Stimulated activated CD4-positive, alpha-beta T cell treated with anti-CD3 and anti-CD28 coated beads, TNF-alpha, amount 100 ng/mL, for 24 hours (primary cell): ENCODE measurements around the gene CNFN.

Experiments
- DNase-seq, 3 experiments: peaks; one replicate each; pipeline ENCODE4 v3.0.0-alpha.2; 2020; ENCODE audit warnings: low read depth in 3 of 3

CNFN gene

DNA sequence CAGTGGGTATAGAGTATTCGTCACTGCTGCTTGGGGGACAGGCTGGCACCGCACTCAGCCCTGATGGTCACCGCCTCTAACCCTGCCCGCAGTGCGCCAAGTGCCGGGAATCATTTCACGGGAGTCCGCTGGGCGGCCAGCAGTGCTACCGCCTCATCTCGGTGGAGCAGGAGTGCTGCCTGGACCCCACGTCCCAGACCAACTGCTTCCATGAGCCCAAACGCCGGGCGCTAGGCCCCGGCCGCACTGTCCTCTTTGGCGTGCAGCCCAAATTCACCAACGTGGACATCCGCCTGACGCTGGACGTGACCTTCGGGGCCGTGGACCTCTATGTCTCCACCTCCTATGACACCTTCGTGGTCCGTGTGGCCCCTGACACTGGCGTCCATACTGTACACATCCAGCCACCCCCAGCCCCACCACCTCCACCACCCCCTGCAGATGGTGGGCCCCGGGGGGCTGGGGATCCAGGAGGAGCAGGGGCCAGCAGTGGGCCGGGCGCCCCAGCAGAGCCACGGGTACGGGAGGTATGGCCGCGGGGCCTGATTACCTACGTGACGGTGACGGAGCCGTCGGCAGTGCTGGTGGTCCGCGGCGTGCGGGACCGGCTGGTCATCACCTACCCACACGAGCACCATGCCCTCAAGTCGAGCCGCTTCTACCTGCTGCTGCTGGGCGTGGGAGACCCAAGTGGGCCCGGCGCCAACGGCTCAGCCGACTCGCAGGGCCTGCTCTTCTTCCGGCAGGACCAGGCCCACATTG, 14.5 kb downstream of the CNFN start:
- no peak for DNase-seq

DNA sequence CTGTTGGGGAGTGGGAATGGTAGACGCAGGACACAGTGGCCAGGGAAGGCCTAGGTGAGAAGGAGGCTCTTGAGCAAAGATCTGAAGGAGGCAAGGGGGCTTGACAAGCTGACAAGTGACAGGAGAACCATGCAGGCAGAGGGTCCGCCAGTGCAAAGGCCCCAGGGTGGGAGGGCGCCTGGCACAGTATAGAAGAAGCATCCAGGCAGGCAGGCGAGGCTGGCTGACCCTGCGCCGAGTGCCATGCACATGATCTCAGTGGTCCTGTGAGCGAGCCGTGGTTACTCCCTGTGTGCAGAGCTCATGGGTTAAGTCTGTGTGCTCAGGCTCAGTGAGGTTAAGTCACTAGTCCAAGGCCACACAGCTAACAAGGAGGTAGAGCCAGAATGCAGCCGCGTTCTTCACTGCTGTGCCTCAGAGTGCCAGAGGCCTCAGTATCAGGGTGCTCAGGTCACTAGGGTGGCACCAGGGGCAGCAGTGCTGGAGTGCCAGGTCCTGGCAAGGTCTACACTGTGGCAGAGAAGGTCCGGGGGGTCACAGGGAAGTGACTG, 15.2 kb downstream of the CNFN start:
- DNase-seq, result no peak

DNA sequence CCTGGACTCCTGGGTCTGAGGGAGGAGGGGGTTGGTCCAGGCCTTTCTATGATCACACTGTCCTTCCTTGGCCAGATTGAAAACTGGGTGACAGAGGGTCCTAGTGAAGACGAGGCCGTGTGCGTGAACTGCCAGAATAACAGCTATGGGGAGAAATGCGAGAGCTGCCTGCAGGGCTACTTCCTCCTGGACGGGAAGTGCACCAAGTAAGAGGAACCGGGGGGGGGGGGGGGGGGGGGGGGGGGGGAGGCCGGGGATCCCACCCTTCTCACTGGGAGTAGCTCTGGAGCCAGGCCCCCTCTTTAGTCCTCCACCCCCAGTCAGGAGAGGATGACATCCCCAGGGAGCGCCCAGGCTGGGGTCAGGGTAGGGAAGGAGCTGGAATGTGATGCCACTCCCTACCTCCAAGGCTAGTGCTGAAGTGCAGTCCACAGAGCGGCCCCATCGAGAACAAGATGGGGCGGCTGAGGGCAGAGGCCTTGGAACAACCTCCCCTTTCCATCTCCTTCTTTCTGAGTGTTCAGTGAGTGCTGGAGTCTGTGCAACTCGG, 19.4 kb downstream of the CNFN start:
- DNase-seq, result no peak

DNA sequence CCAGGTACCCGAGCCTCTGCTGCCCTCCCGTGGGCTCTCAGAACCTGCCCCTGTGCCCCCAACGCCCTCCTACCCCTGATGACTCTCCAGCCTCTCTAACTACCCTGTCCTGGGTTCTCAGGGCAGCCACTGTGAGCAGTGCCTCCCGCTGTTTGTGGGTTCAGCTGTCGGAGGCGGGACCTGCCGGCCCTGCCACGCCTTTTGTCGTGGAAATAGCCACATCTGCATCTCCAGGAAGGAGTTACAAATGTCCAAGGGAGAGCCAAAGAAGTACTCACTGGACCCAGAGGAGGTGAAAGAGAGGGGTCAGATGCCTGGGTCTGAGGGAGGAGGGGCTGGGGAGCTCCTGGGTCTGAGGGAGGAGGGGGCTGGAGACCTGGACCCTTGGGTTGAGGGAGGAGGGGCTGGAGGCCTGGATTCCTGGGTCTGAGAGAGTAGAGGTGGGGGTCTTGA, 20.0 kb downstream of the CNFN start:
- no peak for DNase-seq

DNA sequence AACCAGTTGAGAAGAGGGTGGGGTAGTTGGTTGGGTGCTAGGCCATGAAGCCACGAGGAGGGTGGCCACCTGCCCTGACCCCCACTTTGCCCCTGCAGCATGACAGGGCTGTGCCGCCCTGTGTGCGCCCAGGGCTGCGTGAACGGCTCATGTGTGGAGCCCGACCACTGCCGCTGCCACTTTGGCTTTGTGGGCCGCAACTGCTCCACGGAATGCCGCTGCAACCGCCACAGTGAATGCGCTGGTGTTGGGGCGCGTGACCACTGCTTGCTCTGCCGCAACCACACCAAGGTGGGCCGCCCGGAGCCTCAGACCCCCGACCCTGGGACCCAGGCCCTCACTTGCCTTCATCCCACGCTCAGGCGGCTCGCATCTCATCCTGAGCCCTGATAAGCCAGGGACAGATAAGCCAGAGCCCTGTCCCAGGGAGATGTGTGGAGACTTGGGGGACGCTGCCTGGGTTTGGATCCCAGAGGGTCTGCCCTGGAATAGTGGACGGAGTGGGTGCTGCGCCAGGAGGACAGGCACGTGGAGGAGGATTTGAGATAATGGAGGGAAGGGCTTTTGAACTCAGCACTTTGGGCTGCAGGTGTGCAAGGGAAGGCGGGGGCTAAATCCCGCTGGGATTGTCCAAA, 20.5 kb downstream of the CNFN start:
- DNase-seq, result no peak

DNA sequence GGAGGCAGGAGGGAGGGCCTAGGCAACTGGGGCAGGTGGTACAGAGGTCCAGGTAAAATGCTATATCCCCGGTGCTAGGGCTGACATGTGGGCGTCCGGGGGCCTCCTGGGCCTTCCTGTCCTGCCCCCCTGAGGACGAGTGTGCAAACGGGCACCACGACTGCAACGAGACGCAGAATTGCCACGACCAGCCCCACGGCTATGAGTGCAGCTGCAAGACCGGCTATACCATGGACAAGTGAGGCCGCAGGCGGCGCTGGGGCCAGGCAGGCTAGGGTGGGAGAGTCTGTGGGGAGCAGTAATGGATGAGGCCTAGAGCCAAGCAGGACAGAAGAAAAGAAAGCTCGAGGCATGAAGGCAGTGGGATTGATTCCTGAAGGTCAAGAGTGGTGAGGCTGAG, 21.3 kb downstream of the CNFN start:
- no peak for DNase-seq

DNA sequence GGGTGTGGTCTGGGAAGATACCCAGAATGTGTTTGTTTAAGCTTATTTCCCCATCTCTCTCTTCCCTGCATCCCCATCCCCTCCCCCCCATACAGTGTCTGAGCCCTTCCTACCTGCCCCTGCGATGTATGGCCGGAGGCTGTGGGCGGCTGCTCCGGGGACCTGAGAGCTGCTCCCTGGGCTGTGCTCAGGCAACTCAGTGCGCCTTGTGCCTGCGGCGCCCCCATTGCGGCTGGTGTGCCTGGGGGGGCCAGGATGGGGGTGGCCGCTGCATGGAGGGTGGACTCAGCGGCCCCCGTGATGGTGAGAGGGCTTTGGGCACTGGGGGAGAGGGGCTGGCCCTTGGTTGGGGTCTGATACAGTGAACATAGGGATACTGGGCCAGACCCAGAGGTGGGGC, 21.7 kb downstream of the CNFN start:
- no peak for DNase-seq

DNA sequence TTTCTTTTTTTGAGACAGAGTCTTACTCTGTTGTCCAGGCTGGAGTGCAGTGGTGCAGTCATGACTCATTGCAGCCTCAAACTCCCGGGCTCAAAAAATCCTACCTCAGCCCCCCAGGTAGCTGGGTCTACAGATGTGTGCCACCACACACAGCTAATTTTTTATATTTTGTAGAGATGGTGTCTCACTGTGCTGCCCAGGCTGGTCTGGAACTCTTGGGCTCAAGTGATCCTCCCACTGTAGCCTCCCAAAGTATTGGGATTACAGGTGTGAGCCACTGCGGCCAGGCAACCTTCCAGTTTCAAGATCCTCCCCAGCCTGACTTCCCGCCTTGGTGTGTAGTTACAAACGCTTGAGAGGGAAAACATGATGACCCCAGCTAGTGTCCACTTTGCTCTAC, 22.2 kb downstream of the CNFN start:
- DNase-seq, result no peak

DNA sequence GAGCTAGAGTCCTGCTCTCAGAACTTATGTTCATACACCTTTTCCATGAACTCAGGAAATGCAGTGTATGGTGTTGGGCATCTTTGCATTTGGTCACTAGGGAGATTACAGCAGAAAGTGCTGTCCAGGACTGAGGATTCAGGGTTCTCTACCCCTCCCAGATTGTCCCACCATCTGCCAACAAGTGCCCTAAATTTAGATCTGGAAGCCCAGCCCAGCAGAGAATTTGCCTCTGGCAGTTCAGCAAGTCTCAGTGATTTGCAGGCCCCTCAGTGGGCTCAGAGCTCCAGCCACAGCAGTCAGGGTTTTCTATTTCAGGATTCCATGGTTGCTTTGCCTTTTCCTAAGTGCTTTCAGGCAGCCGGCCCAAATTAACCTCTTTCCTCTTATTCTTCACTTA, 23.4 kb downstream of the CNFN start:
- DNase-seq, result no peak

DNA sequence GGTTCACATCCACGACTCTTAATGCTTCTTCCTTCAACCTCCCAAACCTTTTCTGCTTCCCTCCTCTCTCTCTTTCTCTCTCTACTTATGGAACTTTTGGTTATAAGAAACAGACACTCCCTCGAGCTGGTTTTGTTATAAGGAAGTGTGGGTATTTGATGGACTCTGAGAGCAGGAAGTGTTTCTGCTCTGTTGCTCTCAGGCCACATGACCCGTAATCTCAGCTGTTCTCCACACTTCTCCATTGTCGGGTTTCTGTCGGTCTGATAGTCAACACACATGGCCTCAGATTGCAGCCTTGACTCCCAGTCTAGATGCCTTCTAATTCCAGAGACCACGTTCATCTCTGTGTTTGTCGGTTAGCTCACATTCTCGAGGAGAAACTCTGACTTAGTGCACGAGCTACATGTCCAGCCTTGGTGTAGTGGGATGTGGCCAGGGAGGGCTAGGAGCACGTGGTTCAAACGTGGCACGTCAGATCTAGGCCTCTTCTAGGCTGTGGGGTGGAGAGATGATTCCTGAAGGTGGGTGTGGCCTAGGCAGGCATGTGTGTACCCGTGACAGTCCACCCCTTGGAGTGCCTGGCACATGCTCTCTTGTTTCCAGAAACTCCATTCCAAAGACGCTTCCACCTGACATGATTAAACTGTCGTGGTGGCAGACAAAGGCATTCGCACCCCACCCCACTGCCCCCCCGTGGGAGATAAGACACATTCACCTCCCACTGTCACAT, 26.3 kb downstream of the CNFN start:
- no peak for DNase-seq

DNA sequence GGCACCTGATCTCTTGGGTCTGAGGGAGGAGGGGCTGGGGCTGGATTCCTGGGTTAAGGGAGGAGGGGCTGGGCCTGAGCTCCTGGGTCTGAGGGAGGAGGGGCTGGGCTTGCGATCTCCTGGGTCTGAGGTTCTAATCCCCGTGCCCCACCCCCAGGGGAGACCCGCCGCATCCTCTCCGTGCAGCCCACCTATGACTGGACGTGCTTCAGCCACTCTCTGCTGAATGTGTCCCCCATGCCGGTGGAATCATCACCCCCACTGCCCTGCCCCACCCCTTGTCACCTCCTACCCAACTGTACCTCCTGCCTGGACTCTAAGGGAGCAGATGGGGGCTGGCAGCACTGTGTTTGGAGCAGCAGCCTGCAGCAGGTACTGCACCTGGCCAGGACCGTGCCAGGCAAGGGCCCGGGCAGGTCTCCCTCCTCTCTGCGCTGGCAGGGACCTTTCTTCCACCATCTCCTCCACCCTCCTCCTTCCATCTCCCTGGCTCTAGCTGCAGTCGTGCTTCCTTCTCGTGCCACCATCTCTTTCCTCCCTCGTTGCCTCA, 27.1 kb downstream of the CNFN start:
- DNase-seq, result no peak

DNA sequence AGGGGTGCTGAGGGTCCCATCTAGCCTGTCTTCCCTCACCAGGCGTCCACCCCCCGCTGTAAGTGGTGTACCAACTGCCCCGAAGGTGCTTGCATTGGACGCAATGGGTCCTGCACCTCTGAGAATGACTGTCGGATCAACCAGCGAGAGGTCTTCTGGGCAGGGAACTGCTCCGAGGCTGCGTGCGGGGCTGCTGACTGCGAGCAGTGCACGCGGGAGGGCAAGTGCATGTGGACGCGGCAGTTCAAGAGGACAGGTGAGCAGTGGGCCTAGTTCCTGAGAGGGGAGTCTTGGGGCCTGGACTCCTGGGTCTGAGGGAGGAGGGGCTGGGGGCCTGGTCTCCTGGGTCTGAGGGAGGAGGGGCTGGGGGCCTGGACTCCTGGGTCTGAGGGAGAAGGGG, 27.8 kb downstream of the CNFN start:
- DNase-seq, result no peak

DNA sequence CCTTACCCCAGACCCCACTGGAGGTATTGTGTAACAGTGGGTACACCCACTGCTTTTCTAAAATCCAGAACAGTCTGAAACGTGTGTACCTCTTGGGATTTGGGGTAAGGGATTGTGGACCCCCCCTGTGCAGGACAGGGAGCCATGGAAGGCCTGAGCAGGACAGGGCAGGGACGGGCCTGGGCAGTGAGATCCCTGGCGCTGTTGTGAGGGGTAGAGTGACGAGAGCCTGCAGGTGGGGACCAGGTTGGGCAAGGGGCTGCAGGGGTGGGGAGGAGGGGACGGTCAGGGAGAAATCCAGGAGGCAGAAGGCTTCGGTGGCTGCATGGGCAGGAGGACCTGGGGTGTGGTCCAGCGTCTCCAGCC, 28.6 kb downstream of the CNFN start:
- DNase-seq, result no peak

DNA sequence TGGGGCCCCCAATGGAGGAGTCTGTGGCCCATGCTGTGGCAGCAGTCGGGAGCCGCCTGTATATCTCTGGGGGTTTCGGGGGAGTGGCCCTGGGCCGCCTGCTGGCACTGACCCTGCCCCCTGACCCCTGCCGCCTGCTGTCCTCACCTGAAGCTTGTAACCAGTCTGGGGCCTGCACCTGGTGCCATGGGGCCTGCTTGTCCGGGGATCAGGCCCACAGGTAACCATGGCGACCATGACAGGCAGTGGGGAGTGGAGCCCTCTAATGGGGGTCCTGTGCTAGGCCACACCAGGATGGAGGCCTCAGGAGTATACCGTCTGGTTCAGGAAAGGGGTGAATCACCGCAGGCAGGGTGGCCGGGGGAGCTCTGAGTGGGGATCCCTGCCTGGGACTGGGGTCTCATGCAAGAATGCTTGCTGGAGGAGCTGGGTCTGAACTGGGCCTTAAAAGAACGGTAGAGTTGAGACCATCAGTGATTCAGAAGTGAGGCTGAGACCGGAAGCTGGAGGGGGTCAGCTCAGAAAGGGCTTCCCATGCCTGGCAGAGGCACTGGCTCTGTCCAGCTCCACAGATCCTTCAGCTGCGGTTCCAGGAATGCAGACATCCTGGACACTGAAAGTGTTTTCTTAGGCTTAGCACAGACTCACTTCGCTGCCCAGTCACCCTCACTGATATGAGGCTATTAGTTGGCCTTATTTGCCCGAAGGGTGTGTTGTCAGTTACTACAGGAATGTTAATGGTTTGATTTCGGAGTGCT, 29.1 kb downstream of the CNFN start:
- no peak for DNase-seq

DNA sequence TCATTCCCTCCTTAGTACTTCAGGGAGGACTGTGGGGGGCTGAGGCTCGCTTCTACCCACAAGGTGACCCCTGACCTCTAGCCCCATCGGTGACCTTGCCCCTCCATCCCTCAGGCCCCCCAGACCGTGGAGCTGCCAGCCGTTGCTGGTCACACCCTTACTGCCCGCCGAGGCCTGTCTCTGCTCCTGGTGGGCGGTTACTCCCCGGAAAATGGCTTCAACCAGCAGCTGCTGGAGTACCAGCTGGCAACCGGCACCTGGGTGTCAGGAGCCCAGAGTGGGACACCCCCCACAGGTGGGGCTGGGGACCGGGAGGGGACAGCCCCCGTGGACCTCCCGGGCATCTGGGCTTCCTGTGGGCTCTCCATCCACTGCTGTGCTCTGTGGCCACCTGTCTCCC, 32.8 kb downstream of the CNFN start:
- DNase-seq, result no peak

DNA sequence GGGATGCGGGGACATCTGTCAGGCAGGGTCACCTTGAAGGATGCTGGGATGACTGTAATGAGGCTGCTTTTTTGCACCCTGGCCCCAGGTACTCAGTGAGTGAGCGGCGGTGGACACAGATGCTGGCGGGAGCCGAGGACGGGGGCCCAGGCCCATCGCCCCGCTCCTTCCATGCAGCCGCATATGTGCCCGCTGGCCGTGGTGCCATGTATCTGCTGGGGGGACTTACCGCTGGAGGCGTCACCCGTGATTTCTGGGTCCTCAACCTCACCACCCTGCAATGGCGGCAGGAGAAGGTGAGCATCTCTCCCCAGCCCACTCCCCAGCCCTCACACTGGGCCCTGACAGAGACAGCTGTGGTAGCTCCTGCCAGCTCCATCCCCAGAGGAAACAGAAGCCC, 33.4 kb downstream of the CNFN start:
- no peak for DNase-seq

DNA sequence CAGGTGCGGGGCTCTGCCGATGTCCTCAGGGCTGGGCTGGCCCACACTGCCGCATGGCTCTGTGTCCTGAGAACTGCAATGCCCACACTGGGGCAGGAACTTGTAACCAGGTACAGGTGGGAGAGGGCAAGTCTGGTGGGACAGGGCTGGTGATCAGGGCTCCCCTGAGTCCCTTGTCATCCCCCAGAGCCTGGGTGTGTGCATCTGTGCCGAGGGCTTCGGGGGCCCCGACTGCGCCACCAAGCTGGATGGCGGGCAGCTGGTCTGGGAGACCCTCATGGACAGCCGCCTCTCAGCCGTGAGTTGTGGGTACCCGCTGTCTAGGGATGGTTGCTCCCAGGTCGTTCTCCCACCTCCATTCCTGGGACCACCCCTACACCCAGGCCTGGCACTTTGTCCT, 34.2 kb downstream of the CNFN start:
- no peak for DNase-seq

DNA sequence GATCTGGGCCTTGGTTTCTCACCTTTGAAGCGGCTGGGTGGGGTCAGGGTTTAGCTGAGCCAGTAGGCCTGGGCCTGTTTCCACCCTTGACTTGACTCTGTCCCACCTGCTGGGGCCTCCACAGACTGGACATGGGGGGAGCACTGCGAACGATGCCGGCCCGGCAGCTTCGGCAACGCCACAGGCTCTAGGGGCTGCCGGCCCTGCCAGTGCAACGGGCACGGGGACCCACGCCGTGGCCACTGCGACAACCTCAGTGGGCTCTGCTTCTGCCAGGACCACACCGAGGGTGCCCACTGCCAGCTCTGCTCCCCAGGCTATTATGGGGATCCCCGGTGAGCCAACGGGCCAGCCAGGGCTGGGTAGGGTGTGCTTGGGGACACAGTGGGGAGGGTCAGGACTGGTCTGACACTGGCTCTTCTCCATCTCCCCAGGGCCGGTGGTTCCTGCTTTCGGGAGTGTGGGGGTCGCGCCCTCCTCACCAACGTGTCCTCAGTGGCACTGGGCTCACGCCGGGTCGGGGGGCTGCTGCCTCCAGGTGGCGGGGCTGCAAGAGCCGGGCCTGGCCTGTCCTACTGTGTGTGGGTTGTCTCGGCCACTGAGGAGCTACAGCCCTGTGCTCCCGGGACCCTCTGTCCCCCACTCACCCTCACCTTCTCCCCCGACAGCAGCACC, 36.6 kb downstream of the CNFN start:
- no peak for DNase-seq

DNA sequence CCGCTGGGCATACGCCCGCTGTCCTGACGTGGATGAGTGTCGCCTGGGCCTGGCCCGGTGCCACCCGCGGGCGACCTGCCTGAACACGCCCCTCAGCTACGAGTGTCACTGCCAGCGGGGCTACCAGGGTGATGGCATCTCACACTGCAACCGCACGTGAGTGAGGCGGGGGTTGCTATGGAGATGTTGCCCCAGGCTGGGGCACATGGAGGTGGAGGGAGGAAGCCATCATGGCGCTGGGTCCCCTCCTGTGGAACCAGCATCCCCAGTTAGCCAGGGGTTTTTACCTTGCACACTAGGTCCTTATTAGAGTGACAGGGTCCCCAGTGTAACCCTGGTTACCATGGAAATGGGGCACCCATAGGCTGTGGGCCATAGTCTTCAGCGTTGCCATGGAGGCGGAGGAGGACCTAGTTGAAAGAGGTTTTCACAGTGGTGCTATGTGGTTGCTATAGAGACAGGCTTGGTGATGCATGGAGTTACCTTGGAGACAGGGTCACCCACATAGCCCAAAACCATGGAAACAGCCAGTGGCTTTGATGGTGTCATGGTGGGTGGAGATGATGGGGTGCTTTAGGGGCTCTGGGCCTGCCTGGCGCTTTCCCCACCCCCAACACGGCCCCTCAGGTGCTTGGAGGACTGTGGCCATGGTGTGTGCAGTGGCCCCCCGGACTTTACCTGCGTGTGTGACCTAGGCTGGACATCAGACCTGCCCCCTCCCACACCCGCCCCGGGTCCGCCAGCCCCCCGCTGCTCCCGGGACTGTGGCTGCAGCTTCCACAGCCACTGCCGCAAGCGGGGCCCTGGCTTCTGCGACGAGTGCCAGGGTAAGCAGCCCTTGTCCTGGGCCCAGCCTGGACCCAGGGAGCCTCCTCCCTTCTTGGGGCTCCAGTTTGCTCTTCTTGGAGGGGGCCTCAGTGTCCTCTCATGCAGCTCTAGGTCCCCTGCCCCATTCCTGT, 37.5 kb downstream of the CNFN start:
- DNase-seq, result no peak
